Left cardiac atrium (tissue), 4 donors: ENCODE measurements around the gene CHRD. TPM values are rescaled to one million over a fixed set of nuclear protein-coding genes. Genes with fewer than 3 reads are reported as not detected.
A peak's percentile ranks its signal among the peaks of the same experiment; 100 is the strongest.
"Not testable (repeated sequence)": the region's sequence is repeated elsewhere in the genome, so short reads cannot be mapped to it uniquely, and the experiment has no call there.

ENCODE experiments used
- ATAC-seq, 2 donors: fragments of 200-7000 bp; cut with Tn5 transposase; one replicate each; pipeline ENCODE4 v1.9.1; 2020; ENCODE audit warnings: mild to moderate bottlenecking in 2 of 2, moderate library complexity in 2 of 2
- DNase-seq: peaks from one replicate; pipeline ENCODE4 v3.0.0-alpha.2; 2020
- intact Hi-C, 2 donors: fragments of 100-400 bp; cut with DNase I; formaldehyde crosslinking; loops; one replicate each; pipeline versions ENCODE4 v1.14.1 to v1.15.1; 2022 to 2023
- long read RNA-seq: library from polyadenylated mRNA; unstranded; transcript quantifications from one replicate; pipeline ENCODE4 v2.0.0, GENCODE V29; 2021
- total RNA-seq, 2 donors: library from RNA; stranded (reverse); fragmentation: NEBNext Ultra II Directional; extraction: Animal tissue kit (Norgen Biotek cat#: 25700); gene quantifications; one replicate each; pipeline ENCODE4 v1.2.1, GENCODE V29; 2021
- donor health status: DM: no; HTN: yes; CAD: no.
- donor health status: DM: no; HTN: yes; CAD: no; lungs with severe emphysema.
- donor health status: DM: yes; HTN: yes; CAD: no.
- donor health status: Dilated cardiomyopathy.

The CHRD gene
- total RNA-seq = 10 to 100 TPM in 1 of 2 donors, 1 to 10 TPM in 1; 7.2 to 12.2 TPM
- long read RNA-seq, full-length matches to known transcripts = 3 of 15 reads
- long read RNA-seq, partial matches to known transcripts = 5 of 15 reads
- long read RNA-seq, other reads (novel, unspliced or antisense) = 7 of 15 reads

DNA sequence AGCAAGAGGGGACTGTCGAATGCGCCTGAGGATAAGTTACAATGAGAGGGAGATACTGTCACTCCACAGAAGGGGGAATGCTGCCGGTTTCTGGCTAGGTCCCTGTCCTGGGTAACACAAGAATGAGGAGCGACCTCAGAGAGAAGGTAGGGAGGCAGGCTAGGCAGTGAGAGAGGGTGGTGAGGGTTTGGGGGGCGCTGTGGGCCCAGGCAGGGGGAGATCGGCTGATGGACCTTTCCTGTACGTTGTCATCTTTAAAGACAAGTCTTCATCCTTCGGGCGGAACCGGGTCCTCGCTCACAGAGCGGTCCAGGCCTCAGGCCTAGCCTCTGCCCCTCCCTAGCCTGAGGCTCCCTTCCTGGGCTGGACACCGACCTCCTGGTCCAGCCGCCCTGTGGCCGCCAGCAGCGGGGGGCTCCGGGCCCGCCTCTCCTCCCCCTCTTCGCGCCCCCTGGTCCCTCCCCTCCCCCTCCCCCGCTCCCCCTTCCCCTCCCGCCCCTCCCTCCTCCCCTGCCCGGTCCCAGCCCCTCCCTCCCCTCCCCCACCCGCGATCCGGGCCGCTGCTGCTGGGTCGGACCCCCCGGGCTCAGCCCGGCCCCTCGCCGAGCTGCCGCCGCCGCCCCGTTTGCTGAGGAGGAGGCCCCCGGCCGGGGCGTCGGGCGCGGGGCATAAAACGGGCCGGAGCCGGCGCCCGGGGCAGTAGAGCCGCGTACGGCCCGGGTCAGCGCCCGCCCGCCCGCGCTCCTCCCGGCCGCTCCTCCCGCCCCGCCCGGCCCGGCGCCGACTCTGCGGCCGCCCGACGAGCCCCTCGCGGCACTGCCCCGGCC is at the start of gene CHRD:
Gene CHRD (plus strand): TSS at position 697 of the 827 bp plus-strand sequence. CDS start 265 bp downstream, outside the sequence.
- peak; percentile 39 to 55 for ATAC-seq
- DNase-seq = no peak
- intact Hi-C loops = loop anchor here (10.0 kb wide), 4 partner anchors 135 to 405 kb away; no protein-coding TSS in a partner anchor

DNA sequence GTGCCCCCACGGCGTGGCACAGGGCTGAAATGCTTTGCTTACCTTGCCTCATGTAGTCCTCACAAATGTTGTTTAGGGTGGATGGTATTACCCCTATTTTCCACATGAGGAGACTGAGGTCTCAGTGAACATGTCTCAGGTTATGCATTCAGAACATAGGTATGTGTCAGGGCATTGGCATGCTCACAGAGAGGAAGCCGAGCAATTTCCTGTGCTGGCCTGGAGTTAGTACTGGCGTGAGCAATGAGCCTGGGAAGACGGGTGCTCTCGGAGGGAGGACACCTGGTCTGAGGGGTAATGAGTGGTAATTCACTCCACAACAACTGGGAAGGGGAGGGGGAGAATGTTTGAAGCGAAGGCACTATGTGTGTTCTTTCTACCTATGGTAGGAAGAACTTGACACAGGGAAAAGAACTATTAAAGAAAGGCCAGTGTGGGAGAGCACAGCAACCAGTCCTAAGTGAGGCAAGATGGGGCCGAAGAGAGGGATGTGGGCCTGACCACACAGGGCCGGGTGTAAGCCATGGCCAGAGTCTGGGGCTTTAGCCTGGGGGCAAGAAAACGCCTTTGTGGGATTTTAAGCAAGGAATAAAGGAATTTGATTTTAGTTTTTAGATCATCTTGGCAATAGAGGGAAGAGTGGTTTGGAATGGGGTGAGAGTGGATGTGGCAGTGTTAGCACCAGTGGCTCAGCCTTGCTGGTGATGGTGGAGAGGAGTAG is 47.3 kb upstream of the CHRD start:
- ATAC-seq = no peak
- DNase-seq = no peak
- intact Hi-C loops = no loop called here

- intact Hi-C loops = no loop called here
- no peak for ATAC-seq
- DNase-seq = no peak
These were observed 46.7 kb upstream of the CHRD start for GRCh38 chr3:184333190-184333589.

- intact Hi-C loops = no loop called here
- ATAC-seq = no peak
- no peak for DNase-seq
These were observed 46.2 kb upstream of the CHRD start for GRCh38 chr3:184333700-184334099.

GRCh38 chr3:184334470-184335158 is 45.2 kb upstream of the CHRD start:
- no peak for DNase-seq
- no peak for ATAC-seq
- intact Hi-C loops = no loop called here

- no peak for DNase-seq
- peak in 1 of 2 donors; percentile 0 for ATAC-seq
- intact Hi-C loops = no loop called here
These were observed 44.6 kb upstream of the CHRD start for GRCh38 chr3:184335291-184335660.

DNA sequence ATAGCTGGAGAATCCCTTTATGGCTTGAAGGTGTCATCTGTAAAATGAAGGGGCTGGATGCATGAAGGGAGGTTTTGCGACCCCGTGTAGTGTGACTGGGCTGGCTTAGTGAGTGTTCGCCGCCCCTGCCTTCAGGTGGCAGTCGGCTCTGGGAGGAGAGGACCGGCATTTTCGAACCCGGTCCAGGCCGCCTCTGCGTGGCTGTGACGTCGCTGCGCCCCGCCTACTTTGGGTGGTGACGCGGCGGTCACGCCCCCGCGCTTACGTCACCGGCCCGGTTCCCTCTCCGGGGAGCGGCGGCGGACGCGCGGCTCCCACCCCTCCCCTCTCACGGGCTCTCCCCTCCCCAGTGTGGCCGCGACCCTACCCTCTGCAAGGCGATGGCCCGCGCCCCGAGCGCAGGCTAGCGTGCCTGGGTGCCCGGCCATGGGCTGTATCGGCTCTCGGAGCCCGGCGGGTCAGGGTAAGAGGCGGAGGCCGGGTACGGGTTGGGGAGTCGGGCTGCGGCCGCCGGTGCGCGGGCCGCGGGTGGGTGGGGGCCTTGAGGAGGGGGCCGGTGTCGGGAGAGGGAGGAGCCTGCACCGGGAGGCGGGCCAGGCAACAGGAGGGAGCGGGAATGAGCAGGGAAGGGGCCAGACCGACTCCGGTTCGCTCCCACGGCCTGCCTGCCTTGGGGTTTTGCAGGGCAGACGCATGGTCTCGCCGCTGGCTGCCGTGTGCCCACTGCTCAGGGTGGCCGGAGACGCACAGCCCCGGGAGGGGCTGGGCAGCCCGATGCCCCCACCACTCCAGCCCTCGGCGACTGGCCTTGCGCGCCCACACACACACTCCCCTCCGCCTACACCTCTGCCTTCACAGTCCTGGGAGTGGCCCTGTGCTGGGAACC is 44.0 kb upstream of the CHRD start:
- ATAC-seq = peak; percentile 73 to 78
- intact Hi-C loops = no loop called here

DNA sequence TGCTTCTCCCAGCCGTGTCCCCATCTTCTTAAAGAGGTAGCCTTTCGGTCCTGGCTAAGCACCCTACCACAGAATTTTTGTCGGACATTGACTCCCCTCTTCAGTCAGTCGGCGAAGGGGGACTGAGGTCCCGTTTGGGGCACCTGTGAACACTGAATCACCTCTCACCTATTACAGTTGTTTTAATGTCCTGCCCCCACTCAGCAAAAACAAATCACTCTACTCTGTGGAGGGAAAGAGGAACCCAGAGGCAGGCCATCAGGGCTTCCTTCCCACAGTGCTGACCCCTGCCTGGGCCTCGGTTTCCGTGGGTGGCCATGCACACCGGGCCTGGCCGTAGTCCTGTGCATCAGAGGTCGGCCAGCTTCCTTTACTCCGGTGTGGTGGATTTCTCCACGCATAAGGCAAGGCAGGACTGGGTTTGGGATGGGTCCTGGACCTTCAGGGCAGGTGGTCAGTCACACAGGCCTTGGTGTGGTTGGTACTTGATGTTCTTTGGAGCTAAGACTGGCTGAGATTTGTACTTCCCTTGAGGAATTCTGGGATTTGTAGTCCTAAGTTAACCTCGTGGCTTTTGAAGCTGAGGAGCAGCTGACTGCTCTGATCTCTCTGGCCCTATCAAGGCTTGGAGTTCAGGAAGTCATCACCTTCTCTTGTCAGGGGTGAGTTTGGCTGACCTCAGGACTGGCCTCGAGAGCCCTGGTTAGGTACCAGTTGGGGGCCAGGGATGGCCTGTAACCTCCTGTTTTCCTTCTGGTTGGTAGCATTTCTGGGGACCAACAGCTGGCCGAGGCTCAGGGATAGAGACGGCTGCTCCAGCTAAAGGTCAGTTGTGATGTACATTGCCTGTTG is 43.1 kb upstream of the CHRD start:
- intact Hi-C loops = no loop called here
- no peak for DNase-seq
- ATAC-seq = peak; percentile 20 to 29

More for the DNA sequence above, 44.0 kb upstream of the CHRD start:
- DNase-seq = peak; percentile 90

DNA sequence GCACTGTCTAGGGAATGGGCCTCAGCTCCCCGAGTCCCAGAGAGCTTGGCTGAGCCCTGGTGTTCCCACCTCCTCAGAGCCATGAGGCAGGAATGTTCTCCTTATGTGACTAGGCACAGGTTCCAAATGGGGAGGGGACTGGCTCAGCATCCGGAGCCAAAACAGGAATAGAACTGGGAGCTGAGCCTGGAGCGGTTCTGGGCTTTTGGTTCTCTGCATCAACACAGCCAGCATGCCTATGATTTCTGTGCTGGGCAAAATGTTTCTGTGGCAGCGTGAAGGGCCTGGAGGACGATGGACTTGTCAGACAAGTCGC is 42.5 kb upstream of the CHRD start, which contains the start of gene FAM131A:
Gene FAM131A (plus strand): TSS at position 202 of the 316 bp plus-strand sequence. CDS start 31 bp downstream, at position 233.
- intact Hi-C loops = no loop called here
- DNase-seq = peak; percentile 72
- ATAC-seq = peak; percentile 17 to 54

GRCh38 chr3:184337981-184338380 is 41.9 kb upstream of the CHRD start:
- DNase-seq (no peak), ATAC-seq (no peak)
- intact Hi-C loops = no loop called here

DNA sequence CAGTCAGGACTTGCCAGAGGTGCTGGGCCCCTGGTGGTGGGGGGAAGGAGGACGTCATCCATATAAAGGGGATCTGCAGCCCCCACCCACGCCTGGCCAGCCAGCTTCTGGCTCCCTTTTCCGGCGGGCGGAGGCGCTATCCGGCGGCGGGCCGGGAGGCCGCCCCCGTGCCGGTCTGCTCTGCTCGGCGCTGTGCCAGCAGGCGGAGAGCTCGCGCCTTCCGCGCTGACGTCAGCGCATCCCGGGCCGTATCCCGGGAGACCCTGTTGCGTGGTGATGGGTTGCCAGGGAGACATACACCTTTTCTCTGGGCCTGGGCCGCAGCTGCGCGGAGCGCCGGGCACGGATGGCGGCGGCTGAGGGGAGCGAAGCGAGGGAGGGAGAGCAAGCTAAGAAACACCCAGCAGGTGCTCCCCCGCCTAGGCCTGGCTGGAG is 41.3 kb upstream of the CHRD start:
- peak; percentile 91 for DNase-seq
- intact Hi-C loops = no loop called here

GRCh38 chr3:184339001-184339400 is 40.9 kb upstream of the CHRD start:
- intact Hi-C loops = no loop called here
- DNase-seq (no peak), ATAC-seq (no peak)

More for the DNA sequence above, 41.3 kb upstream of the CHRD start:
- peak; percentile 39 to 57 for ATAC-seq

- DNase-seq, intact Hi-C loops, ATAC-seq: not testable (repeated sequence)
These were observed 40.3 kb upstream of the CHRD start for GRCh38 chr3:184339451-184340135.

DNA sequence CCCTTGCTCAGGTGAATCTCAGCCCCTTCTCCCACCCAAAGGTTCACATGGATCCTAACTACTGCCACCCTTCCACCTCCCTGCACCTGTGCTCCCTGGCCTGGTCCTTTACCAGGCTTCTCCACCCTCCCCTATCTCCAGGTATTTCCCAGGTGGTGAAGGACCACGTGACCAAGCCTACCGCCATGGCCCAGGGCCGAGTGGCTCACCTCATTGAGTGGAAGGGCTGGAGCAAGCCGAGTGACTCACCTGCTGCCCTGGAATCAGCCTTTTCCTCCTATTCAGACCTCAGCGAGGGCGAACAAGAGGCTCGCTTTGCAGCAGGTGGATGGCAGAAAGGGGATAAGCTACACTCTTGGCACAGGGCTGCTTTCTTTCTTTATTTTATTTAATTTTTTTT is 37.9 kb upstream of the CHRD start:
- ATAC-seq (no peak), DNase-seq (no peak)
- intact Hi-C loops = no loop called here

DNA sequence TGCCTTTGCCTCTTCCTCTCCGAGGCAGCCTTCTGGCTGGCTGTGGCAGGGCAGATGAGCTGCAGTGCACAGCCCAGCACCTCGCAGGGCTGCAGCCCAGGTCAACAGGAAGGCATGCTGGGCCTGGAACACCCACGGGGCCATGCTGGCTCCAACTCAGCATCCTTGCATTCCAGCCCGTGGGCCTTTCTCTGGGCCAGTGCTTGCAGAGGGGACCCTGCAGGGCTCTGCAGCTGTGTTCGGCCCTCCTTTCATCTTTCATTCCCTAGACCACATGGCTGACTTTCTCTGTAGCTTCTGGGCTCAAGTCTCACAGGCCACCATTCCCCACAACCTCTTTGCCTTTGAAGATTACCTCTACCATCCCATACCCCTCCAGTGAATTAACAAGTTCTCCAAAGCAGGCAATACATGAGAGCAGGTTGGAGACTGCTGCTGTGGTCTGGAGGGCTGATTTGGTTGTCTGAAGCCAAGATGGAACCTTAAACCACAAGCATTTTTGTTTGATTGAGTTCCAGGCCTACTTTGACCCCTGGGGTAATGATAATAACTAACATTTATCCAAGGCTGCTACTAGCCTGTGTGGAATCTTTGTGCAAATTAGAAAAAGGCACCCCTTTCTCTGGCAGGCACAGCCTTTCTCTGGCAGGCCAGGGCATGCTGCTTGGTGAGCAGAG is 36.5 kb upstream of the CHRD start:
- no peak for ATAC-seq
- intact Hi-C loops = no loop called here
- DNase-seq = no peak

DNA sequence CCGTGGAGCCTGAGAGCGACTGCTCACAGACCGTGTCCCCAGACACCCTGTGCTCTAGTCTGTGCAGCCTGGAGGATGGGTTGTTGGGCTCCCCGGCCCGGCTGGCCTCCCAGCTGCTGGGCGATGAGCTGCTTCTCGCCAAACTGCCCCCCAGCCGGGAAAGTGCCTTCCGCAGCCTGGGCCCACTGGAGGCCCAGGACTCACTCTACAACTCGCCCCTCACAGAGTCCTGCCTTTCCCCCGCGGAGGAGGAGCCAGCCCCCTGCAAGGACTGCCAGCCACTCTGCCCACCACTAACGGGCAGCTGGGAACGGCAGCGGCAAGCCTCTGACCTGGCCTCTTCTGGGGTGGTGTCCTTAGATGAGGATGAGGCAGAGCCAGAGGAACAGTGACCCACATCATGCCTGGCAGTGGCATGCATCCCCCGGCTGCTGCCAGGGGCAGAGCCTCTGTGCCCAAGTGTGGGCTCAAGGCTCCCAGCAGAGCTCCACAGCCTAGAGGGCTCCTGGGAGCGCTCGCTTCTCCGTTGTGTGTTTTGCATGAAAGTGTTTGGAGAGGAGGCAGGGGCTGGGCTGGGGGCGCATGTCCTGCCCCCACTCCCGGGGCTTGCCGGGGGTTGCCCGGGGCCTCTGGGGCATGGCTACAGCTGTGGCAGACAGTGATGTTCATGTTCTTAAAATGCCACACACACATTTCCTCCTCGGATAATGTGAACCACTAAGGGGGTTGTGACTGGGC is 35.1 kb upstream of the CHRD start:
- ATAC-seq (no peak), DNase-seq (no peak)
- intact Hi-C loops = no loop called here
